Naive thymus-derived CD8-positive, alpha-beta T cell (primary cell): ENCODE results near the gene TUBA1B. TPM values are rescaled to one million over a fixed set of nuclear protein-coding genes. Genes with fewer than 3 reads are reported as not detected.
A peak's percentile ranks its signal among the peaks of the same experiment; 100 is the strongest.
"Not testable (repeated sequence)": the region's sequence is repeated elsewhere in the genome, so short reads cannot be mapped to it uniquely, and the experiment has no call there.

Experiments used
- ATAC-seq, 2 donors: fragments of 150-1000 bp; cut with Tn5 transposase in 1 of 2; sonication (Bioruptor Pico), chemical (Tn5 transposase) in 1 of 2; 1 replicate in 1 of 2; 2 replicates in 1 of 2; pipeline ENCODE4 v1.10.0; 2021; ENCODE audit warnings: mild to moderate bottlenecking in 2 of 2, moderate library complexity in 2 of 2
- POLR2A ChIA-PET: fragments of 350-600 bp; sonication (Branson Sonifier 250); formaldehyde crosslinking; loops from one replicate; lab custom pipeline; 2021; ENCODE audit warnings: antibody characterized with exemption; lab: Charles Lee
- DNase-seq, 10 donors: peaks; one replicate each; pipeline versions ENCODE4 v3.0.0 to v3.0.0-alpha.2; 2020 to 2022
- H3K27ac Mint-ChIP-seq, 10 donors: one replicate each; pipeline ENCODE4 v1.8.0; 2020 to 2022; ENCODE audit warnings: mild to moderate bottlenecking in 10 of 10, mixed read lengths in 10 of 10, moderate library complexity in 4 of 10, inconsistent platforms in 1 of 10
- H3K27me3 Mint-ChIP-seq, 5 donors: one replicate each; pipeline ENCODE4 v1.8.0; 2021 to 2022; ENCODE audit warnings: mixed read lengths in 5 of 5
- H3K36me3 Mint-ChIP-seq, 3 donors: one replicate each; pipeline ENCODE4 v1.8.0; 2020 to 2022; ENCODE audit warnings: mixed read lengths in 3 of 3, mild to moderate bottlenecking in 2 of 3, inconsistent platforms in 1 of 3
- H3K4me1 Mint-ChIP-seq, 4 donors: one replicate each; pipeline ENCODE4 v1.8.0; 2021 to 2022; ENCODE audit warnings: mixed read lengths in 4 of 4
- H3K4me3 Mint-ChIP-seq, 10 donors: one replicate each; pipeline ENCODE4 v1.8.0; 2020 to 2022; ENCODE audit warnings: mild to moderate bottlenecking in 10 of 10, mixed read lengths in 10 of 10, moderate library complexity in 6 of 10, inconsistent platforms in 1 of 10
- H3K9me3 Mint-ChIP-seq, 9 donors: one replicate each; pipeline ENCODE4 v1.8.0; 2020 to 2022; ENCODE audit warnings: mixed read lengths in 9 of 9, mild to moderate bottlenecking in 3 of 9, inconsistent platforms in 1 of 9, moderate library complexity in 1 of 9
- polyA plus RNA-seq, 3 donors: library from polyadenylated mRNA; unstranded; fragments of 300-500 nt; fragmentation: Illumina TruSeq; gene quantifications; one replicate each; pipeline ENCODE4 v1.2.3, GENCODE V29; 2021
- total RNA-seq, 8 experiments: library from RNA in 2 of 8; stranded (reverse) in 2 of 8; gene quantifications; one replicate each; pipeline ENCODE4 v1.2.3 and lab custom pipeline; 2021 to 2026

The TUBA1B gene
- total RNA-seq (100 to 1,000 TPM; 157 to 161 TPM), polyA plus RNA-seq (100 to 1,000 TPM; 277 to 339 (median 333) TPM), total RNA-seq (lab: John Stamatoyannopoulos, UW) (134 to 1,245 (median 229) reads per million in 6 experiments)

DNA sequence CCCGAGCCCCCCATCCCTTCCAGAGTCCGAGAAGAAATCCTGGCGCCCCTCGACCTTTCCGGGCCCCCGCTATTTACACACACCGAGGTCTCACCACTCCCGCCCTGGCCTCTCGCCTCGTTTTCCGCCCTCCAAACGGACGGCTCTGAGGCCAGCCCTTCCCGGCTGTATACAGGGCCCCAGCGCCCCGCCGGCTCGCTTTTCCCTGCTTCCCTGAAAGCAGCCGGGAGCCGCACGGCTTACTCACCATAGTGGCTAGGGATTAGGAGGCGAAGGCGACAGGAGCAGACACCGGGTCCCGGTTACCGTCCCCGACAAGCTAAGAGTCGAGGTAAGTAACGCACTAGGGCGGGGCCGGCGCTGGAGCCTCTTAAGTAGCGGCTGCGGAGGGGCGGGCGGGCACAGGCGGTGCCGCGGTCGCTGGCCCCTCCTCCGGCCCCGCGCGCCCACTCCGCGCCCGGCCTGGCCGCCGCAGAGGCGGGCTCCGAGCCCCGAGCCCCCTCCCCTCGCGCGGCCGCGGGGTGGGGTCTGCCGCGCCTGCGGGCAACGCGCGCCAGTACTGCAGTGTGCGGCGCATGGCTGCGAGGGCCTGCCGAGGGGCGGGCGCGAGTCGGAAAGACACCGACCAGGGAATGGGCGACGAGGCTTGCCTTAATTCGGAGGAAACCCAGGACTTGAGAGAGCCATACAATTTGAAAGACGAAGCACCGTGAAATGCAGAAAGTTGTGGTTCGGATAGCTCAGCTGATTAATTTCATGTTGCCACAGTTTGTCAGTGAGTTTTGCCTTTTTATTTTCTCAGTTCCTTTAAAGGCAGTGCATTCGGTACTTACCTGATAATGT, at the start of gene TUBA1B:
Gene TUBA1B (minus strand): TSS at position 345 of the 843 bp plus-strand sequence. CDS start 95 bp downstream, at position 250.
- Mint-ChIP-seq H3K36me3 (peaks cover 0 to 38% (median 19%) of the 10 kb centered on the region in 3 donors), H3K4me3 (peak within 1 kb of the TSS; percentile 95 to 99 (median 97)), H3K27me3 (no peaks in the 10 kb centered on the region), H3K27ac (peak within 1 kb of the TSS; percentile 96 to 99 (median 98)), H3K4me1 (peaks cover 14 to 59% (median 48%) of the 10 kb centered on the region in 4 donors), H3K9me3 (no peaks in the 10 kb centered on the region)
- POLR2A ChIA-PET = interaction anchor here (0.6 to 6.2 kb wide), 40 partner anchors 8 to 615 kb away, joined by 3 to 220 read pairs (median 6); partner anchors contain the start of genes ARF3, DDX23, DHH and FKBP11
- ATAC-seq = peak; percentile 77 to 78
- peak; percentile 84 to 94 (median 88) for DNase-seq

DNA sequence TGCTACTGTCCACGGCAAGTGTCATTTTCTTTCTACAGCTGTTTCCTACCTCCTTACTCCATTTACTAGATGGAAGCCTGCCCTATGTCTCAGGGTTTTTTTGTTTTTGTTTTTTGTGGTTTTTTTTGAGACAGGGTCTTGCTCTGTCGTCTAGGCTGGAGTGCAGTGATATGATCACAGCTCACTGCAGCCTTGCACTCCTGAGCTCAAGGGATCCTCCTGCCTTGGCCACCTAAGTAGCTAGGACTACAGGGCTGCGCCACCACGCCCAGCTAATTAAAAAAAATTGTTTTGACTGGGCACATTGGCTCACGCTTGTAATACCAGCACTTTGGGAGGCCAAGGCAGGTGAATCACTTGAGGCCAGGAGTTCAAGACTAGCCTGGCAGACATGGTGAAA, 43.0 kb upstream of the TUBA1B start:
- ATAC-seq (no peak), DNase-seq (no peak)
- POLR2A ChIA-PET = interaction anchor here (0.7 kb wide), 1 partner anchor 102 kb away, joined by 3 read pairs; no protein-coding TSS in a partner anchor
- no peak overlapping the region for H3K4me3 Mint-ChIP-seq
- no peaks in the 10 kb centered on the region for H3K27me3 Mint-ChIP-seq
- H3K4me1 Mint-ChIP-seq = peaks cover 0 to 2% (median 0%) of the 10 kb centered on the region in 4 donors
- H3K27ac Mint-ChIP-seq = peak overlapping the region in 1 of 10 donors; percentile 41
- H3K36me3 Mint-ChIP-seq = peaks cover 0 to 5% (median 3%) of the 10 kb centered on the region in 3 donors
- H3K9me3 Mint-ChIP-seq = peaks cover 0 to 4% (median 0%) of the 10 kb centered on the region in 9 donors

DNA sequence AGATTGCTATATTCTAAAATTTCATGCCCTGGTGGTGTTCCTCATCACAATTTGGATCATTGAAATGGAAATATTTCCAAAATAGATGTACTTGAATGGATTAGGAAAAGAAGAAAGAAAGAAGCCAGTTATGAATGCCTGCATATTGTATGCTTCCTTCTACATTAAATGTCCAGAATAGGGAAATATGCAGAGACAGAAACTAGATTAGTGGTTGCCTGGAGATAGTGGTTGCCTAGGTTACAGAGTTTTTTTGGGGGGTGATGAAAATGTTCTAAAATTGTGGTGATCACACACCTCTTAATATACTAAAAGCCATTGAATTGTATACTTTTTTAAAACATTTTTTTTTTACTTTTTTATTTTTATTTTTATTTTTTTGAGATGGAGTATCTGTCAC, 39.7 kb upstream of the TUBA1B start:
- Mint-ChIP-seq H3K36me3 (no peaks in the 10 kb centered on the region), H3K4me3 (no peak overlapping the region), H3K27me3 (no peaks in the 10 kb centered on the region), H3K4me1 (no peaks in the 10 kb centered on the region), H3K9me3 (no peaks in the 10 kb centered on the region), H3K27ac (no peak overlapping the region)
- DNase-seq = no peak
- POLR2A ChIA-PET = no interaction called here
- no peak for ATAC-seq

DNA sequence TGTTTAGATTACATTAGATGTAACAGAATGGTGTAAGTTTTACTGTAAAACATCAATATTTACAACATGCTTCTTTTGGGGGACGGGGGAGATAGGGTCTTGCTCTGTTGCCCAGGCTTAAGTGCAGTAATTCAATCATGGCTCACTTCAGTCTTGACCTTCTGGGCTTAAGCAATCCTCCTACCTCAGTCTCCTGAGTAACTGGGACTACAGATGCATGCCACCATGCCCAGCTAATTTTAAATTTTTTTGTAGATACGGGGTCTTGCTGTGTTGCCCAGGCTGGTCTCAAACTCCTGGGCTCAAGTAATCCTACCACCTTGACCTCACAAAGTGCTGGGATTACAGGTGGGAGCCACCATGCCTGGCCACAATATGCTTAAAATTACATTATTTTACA, 33.9 kb upstream of the TUBA1B start:
- no peak overlapping the region for H3K27ac Mint-ChIP-seq
- no peaks in the 10 kb centered on the region for H3K9me3 Mint-ChIP-seq
- H3K36me3 Mint-ChIP-seq = peaks cover 0 to 2% (median 0%) of the 10 kb centered on the region in 3 donors
- H3K4me3 Mint-ChIP-seq = no peak overlapping the region
- ATAC-seq = no peak
- peaks cover 0 to 15% (median 0%) of the 10 kb centered on the region in 4 donors for H3K4me1 Mint-ChIP-seq
- DNase-seq = no peak
- POLR2A ChIA-PET = interaction anchor here (2.2 kb wide), 1 partner anchor 23 kb away, joined by 8 read pairs; the partner anchor contains the start of gene TUBA1A
- H3K27me3 Mint-ChIP-seq = no peaks in the 10 kb centered on the region

DNA sequence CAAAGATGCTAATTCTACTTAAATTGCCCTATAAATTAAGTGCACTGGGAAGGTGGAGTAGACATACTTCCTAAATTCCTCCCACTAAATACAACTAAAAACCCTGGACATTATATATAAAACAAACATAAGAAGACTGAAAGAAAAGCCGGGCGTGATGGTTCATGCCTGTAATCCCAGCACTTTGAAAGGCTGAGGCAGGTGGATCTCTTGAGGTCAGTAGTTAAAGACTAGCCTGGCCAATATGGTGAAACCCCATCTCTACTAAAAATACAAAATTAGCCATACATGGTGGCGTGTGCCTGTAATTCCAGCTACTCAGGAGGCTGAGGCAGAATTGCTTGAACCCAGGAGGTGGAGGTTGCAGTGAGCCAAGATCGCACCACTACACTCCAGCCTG, 30.7 kb upstream of the TUBA1B start:
- not testable (repeated sequence) for H3K4me3 Mint-ChIP-seq, H3K27me3 Mint-ChIP-seq, ATAC-seq, H3K9me3 Mint-ChIP-seq, DNase-seq, H3K27ac Mint-ChIP-seq, H3K36me3 Mint-ChIP-seq
- POLR2A ChIA-PET = interaction anchor here (1.6 kb wide), 1 partner anchor 27 kb away, joined by 6 read pairs; the partner anchor contains the start of gene TUBA1A
- H3K4me1 Mint-ChIP-seq = peaks cover 0 to 21% (median 0%) of the 10 kb centered on the region in 4 donors

DNA sequence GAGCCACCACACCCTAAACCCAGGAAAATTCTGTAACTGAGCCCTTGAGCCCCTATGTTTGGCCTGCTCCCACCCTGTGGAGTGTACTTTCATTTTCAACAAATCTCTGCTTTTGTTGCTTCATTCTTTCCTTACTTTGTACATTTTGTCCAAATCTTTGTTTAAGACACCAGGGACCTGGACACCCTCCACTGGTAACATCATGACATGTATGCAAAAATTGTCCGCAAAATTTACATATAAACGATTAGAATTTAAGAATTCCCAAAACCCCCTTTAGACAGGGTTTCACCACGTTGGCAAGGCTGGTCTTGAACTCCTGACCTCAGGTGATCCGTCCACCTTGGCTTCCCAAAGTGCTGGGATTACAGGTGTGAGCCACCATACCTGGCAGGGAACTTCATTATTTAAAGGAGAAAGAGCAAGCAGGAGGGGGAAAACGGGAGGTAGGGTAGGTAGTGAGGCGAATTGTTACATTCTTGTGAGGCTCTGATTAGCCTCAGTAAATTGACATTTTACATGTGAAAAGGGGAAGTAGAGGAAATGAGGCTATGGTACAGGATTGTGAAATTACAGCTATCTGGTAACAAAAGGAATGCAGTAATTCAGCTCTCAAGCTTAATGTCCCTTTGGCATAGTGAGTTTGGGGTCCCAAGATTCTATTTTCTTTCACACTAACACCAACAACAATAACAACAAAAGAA, 30.0 kb upstream of the TUBA1B start:
- H3K9me3 Mint-ChIP-seq = no peaks in the 10 kb centered on the region
- POLR2A ChIA-PET = no interaction called here
- H3K4me1 Mint-ChIP-seq = peaks cover 0 to 21% (median 0%) of the 10 kb centered on the region in 4 donors
- H3K4me3 Mint-ChIP-seq = no peak overlapping the region
- no peak for ATAC-seq
- H3K27ac Mint-ChIP-seq = no peak overlapping the region
- no peak for DNase-seq
- H3K27me3 Mint-ChIP-seq = no peaks in the 10 kb centered on the region
- peaks cover 0 to 2% (median 1%) of the 10 kb centered on the region in 3 donors for H3K36me3 Mint-ChIP-seq

DNA sequence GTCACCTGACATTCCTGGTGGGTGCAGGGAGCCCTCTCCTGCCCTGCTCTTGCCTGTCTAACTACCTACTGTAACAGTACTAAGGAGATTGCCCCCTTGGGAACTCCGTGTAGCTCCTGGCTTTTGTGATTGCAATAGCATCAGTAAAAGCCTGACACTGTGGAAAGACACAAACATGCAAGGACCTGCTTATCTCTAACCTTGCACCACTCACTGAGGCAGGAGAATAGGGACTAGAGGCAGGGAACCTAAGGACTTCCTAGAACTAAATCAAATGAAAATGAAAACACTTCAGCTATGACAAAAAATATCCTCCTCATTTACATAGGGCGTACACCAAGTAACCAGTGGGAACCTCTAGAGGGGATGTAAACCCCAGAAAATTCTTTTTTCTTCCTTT, 29.2 kb upstream of the TUBA1B start:
- no peak for ATAC-seq
- Mint-ChIP-seq H3K4me1 (peaks cover 0 to 21% (median 0%) of the 10 kb centered on the region in 4 donors), H3K4me3 (peak overlapping the region in 1 of 10 donors; percentile 43), H3K27ac (no peak overlapping the region), H3K36me3 (peaks cover 0 to 2% (median 1%) of the 10 kb centered on the region in 3 donors), H3K27me3 (no peaks in the 10 kb centered on the region), H3K9me3 (no peaks in the 10 kb centered on the region)
- DNase-seq = no peak
- POLR2A ChIA-PET = no interaction called here

DNA sequence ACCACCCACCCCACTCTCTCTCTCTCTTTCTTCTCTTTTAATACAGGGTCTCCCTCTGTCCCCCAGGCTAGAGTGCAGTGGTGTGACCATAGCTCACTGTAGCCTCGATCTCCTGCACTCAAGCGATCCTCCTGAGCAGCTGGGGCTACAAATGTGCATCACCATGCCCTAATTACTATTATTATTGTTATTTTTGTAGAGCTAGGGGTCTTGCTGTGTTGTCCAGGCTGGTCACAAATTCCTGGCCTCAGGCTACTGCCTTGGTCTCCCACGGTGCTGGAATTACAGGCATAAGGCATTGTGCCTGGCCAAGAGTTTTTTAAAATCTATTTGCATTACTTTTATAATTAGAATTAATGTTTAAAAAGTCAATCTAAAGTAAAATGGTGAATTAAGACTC, 23.0 kb upstream of the TUBA1B start:
- POLR2A ChIA-PET = no interaction called here
- Mint-ChIP-seq H3K36me3 (peaks cover 0 to 1% (median 0%) of the 10 kb centered on the region in 3 donors), H3K27ac (no peak overlapping the region), H3K9me3 (no peaks in the 10 kb centered on the region), H3K27me3 (no peaks in the 10 kb centered on the region), H3K4me3 (no peak overlapping the region), H3K4me1 (peaks cover 0 to 6% (median 4%) of the 10 kb centered on the region in 4 donors)
- DNase-seq (no peak), ATAC-seq (no peak)

DNA sequence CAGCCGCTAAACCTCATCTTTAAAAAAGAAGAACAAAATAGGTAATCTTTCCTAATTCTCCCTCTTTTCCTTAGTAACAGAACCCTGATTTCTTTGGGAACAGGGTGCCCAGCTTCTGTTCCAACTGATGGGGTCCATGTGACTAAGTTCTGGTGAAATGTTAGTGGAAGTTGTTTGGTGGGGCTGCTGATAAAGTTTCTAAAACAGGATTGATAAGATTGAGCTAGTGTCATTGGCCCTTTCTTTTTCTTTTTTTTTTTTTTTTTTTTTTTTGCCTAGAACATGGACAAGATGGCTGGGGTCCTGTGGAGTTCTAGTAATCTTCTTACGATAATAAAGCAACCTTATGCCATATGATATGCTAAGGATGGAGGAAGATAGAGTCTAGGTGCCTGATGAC, 16.2 kb upstream of the TUBA1B start:
- DNase-seq (no peak), ATAC-seq (no peak)
- H3K27ac Mint-ChIP-seq = no peak overlapping the region
- H3K4me3 Mint-ChIP-seq = no peak overlapping the region
- no peaks in the 10 kb centered on the region for H3K9me3 Mint-ChIP-seq
- H3K36me3 Mint-ChIP-seq = peaks cover 0 to 5% (median 1%) of the 10 kb centered on the region in 3 donors
- POLR2A ChIA-PET = interaction anchor here (0.5 kb wide), 1 partner anchor 10 kb away, joined by 3 read pairs; no protein-coding TSS in a partner anchor
- no peaks in the 10 kb centered on the region for H3K27me3 Mint-ChIP-seq
- peaks cover 0 to 6% (median 4%) of the 10 kb centered on the region in 4 donors for H3K4me1 Mint-ChIP-seq

DNA sequence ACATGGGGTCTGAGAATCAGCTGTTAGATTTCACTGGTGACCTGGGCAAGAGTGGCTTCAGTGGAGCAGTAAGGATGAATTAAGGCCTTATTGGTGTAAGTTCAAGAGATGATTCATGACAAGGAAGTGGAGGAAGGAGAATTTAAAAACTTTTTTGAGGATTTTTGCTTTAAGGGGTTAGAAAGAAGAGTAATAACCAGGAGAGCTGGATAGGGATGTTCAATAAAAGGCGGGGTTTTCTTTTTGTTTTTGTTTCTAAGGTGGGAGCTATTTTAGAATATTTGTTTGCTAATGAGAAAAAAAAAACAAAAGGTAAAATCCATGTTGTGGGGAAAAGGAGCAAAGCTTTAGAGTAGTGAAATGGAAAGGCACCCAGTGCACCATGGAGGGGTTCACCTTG, 15.2 kb upstream of the TUBA1B start:
- ATAC-seq (no peak), DNase-seq (no peak)
- H3K9me3 Mint-ChIP-seq = no peaks in the 10 kb centered on the region
- H3K27ac Mint-ChIP-seq = no peak overlapping the region
- H3K4me3 Mint-ChIP-seq = no peak overlapping the region
- peaks cover 0 to 6% (median 4%) of the 10 kb centered on the region in 4 donors for H3K4me1 Mint-ChIP-seq
- H3K36me3 Mint-ChIP-seq = peaks cover 0 to 5% (median 1%) of the 10 kb centered on the region in 3 donors
- POLR2A ChIA-PET = interaction anchor here (0.6 to 0.9 kb wide), 4 partner anchors 15 to 510 kb away, joined by 3 to 4 read pairs (median 3); partner anchors contain the start of gene TUBA1B
- no peaks in the 10 kb centered on the region for H3K27me3 Mint-ChIP-seq

DNA sequence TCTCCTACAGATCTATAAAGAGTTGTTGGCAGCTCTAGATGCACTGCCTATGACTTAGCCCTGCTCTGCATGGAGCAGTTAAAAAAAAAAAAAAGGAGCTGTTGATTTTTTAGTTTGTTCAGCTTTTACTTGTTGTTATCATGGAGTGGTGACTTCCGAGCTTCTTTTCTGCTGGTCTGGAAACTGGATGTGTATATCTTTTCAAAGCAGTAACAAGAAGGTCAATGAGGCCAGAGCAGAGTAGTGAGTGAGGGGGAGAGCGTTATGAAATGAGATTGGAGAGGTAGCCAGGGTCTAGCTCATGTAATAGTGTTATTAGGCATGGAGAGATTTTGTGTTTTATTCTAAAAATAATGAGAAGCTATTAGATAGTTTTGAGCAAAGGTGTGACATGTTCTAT, 13.2 kb upstream of the TUBA1B start:
- no peaks in the 10 kb centered on the region for H3K9me3 Mint-ChIP-seq
- H3K36me3 Mint-ChIP-seq = peaks cover 0 to 5% (median 1%) of the 10 kb centered on the region in 3 donors
- no peak for DNase-seq
- POLR2A ChIA-PET = interaction anchor here (0.6 to 1.5 kb wide), 5 partner anchors 13 to 1391 kb away, joined by 3 to 6 read pairs (median 4); partner anchors contain the start of genes TUBA1A and TUBA1B
- ATAC-seq = no peak
- no peaks in the 10 kb centered on the region for H3K27me3 Mint-ChIP-seq
- no peak overlapping the region for H3K27ac Mint-ChIP-seq
- H3K4me1 Mint-ChIP-seq = peaks cover 0 to 2% (median 0%) of the 10 kb centered on the region in 4 donors
- no peak overlapping the region for H3K4me3 Mint-ChIP-seq

DNA sequence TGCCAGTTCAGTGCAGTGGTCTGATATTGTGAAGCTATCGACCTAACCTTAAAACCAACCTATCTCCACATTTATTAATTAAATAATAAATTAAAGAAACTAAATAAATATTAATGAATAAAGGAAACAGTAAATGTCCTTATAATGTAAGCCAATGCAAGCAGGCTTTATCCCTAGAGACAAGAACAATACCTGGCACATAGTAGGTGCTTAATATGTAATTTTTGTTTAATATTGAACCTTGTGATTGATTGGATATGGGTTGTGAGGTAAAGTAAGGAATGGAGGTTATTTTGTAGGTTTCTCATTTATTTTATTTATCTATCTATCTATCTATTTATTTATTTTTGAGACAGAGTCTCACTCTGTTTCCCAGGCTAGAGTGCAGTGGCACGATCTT, 7.8 kb upstream of the TUBA1B start:
- Mint-ChIP-seq H3K9me3 (no peaks in the 10 kb centered on the region), H3K27ac (no peak overlapping the region)
- POLR2A ChIA-PET = no interaction called here

More for the DNA sequence above, 7.8 kb upstream of the TUBA1B start:
- H3K4me3 Mint-ChIP-seq = no peak overlapping the region
- H3K4me1 Mint-ChIP-seq = peaks cover under 1 to 6% (median 3%) of the 10 kb centered on the region in 4 donors
- ATAC-seq = no peak
- DNase-seq = no peak
- H3K27me3 Mint-ChIP-seq = no peaks in the 10 kb centered on the region
- no peaks in the 10 kb centered on the region for H3K36me3 Mint-ChIP-seq
